ENCODE measurements around the gene TMEM121.

GRCh38 chr14:105484997-105485393 lies 41.4 kb upstream of the TMEM121 start:
- TF ChIP-seq CTCF (IDR thresholded peaks at IDR 0.05 in 2 of 3, conservative IDR thresholded peaks at IDR 0.05 in 1 of 3; ENCODE audit: control insufficient read depth in 2 of 3, extremely low read depth in 1 of 3, insufficient read depth in 1 of 3, low read depth in 3 of 3, low read length in 3 of 3) (no peak), ATF2 (IDR thresholded peaks at IDR 0.05; ENCODE audit: low read length) (no peak)

Measured in GM12878 (cell line).